AG09319 (cell line): ENCODE measurements around the gene UBA6.
"Not testable (repeated sequence)": the region's sequence is repeated elsewhere in the genome, so short reads cannot be mapped to it uniquely, and the experiment has no call there.

Experiments
- DNase-seq: peaks from one replicate; pipeline ENCODE4 v3.0.0-alpha.2; 2010; ENCODE audit warnings: low read depth; ENCODE audit errors: extremely low read depth
- TF ChIP-seq, protein P1 (sequence below): IDR thresholded peaks from 2 replicates; pipeline ENCODE4 v1.5.1; 2011; ENCODE audit warnings: low read depth, mild to moderate bottlenecking, inconsistent platforms, low read length, moderate library complexity

UBA6 gene

DNA sequence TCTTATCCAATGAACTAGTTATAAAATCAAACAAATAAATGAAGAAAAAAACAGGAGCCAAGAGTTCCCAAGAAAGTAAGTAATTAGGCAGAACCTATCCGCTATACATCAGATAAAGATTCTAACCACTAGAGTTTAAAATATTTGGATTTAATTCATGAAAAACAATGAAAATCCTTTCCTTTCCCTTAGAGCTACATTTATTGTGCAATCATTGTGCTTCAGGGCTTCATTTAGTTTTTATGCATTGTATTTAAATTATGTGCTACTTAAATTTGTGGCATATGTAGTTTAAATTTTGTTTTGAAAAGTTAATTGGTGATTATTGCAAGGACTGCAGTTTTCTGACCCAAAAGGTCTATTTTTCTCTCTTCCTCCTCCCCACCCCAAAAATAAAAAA, 35.3 kb upstream of the UBA6 start:
- DNase-seq, result no peak
- TF ChIP-seq, protein P1, sequence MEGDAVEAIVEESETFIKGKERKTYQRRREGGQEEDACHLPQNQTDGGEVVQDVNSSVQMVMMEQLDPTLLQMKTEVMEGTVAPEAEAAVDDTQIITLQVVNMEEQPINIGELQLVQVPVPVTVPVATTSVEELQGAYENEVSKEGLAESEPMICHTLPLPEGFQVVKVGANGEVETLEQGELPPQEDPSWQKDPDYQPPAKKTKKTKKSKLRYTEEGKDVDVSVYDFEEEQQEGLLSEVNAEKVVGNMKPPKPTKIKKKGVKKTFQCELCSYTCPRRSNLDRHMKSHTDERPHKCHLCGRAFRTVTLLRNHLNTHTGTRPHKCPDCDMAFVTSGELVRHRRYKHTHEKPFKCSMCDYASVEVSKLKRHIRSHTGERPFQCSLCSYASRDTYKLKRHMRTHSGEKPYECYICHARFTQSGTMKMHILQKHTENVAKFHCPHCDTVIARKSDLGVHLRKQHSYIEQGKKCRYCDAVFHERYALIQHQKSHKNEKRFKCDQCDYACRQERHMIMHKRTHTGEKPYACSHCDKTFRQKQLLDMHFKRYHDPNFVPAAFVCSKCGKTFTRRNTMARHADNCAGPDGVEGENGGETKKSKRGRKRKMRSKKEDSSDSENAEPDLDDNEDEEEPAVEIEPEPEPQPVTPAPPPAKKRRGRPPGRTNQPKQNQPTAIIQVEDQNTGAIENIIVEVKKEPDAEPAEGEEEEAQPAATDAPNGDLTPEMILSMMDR, result no peak

DNA sequence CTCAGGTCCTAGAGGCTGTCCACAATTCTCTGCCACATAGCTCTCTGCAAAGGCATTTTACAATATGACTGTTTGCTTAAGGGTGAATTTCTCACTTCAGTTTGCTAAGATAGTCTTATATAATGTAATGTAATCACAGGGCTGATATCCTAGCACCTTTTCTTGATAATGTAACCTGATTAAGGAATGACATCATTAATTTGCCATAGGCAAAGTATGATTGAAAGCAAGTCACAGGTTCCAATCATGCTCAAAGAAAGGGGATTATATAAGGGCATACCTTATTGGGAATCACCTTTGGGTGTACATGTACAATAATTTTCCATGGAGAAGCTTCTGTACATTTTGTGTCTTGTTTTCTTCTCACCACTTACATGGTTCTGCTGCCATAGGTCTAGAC, 34.4 kb upstream of the UBA6 start:
- DNase-seq, result no peak
- TF ChIP-seq, protein P1, result no peak

DNA sequence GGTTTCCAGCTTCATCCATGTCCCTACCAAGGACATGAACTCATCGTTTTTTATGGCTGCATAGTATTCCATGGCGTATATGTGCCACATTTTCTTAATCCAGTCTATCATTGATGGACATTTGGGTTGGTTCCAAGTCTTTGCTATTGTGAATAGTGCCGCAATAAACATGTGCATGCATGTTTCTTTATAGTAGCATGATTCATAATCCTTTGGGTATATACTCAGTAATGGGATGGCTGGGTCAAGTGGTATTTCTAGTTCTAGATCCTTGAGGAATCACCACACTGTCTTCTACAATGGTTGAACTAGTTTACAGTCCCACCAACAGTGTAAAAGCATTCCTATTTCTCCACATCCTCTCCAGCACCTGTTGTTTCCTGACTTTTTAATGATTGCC, 29.6 kb upstream of the UBA6 start:
- DNase-seq, result not testable (repeated sequence)

DNA sequence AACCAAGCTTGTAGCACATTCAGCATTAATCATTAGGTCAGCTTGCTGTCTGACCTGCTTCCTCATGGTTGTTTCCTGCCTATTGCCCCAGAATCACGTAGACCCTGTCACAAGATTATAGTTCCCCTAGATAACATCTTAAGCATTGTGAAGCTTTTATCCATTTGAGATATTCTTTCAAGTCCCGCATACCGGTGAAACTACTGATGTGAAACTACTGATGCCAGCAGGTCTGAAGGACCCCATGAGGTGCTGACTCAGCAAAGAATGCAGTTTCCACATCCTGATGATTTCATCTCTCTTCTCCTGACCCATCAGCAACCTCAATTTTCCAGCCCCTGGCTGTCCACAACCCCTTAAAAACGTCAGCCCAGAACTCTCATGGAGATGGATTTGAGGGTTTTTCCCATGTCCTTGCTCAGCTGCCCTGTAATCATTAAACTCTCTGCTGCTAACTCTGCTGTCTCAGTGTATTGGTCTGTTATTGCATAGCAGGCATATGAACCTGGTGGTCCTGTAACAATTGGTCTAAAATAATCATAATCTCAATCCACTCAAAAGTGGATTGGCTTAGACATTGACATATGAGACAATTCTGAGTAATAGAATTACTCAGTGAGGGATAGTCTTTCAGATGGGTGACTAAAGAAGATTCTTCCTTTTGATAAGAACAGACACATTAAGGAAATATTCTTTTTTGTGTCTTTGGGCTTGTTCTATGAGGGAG, 26.3 kb upstream of the UBA6 start:
- TF ChIP-seq, protein P1, result no peak

DNA sequence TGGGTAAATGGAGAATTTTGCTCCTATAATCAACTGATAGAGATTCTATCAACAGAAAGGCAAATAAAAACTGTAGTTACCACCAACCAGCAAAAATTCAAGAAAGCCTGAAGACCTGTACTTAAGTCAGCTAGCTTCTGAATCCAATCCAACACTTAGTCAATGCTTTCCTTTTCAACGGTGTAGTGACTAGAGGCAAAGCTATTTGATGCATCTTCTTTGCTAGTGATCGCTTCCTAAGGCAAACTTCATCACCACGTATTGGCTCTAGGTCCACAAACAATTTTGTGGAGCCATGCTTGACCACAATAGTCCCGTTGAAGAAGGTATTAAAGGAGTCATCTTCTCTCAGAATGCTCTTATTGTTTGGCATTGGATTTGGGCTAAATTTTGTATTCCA, 25.0 kb upstream of the UBA6 start:
- TF ChIP-seq, protein P1, result no peak
- DNase-seq, result no peak

More for the DNA sequence above, 26.3 kb upstream of the UBA6 start:
- no peak for DNase-seq

DNA sequence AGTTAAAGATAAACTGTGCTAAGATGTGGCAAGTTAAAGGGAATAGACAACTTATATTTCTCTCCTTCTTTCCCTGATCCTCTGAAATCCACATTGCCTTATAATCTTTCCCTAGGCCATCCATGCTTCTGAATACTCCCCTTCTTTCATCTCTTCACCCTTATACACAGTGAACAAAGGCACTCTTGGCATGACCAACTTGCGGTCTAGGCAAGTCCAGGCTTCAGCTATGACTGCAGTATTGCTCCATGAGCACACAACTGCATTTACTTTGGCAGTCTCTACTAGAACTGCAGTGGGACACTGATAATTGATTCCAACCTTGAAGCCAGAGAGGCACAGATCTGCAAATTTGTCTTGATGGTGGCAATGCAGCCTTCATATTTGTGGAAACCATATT, 24.2 kb upstream of the UBA6 start:
- no peak for DNase-seq
- TF ChIP-seq, protein P1, result no peak

DNA sequence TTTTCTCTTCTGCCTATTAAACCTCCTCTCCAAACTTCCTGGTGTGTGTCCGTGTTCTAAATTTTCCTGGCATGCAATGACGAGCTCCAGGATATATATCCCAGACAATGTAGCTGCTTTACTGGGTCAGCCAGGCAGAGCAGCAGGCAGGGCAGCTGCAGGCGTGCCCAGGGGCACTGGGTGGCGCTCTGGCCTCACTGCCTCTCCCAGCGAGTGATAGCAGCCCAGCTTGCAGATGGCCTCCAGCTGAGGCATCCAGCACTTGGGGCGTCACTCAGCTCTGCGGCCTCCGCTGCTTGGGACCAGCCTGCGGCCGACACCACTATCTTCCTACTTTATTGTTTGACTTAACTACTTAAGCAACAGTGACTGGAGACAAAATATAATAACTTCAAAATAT, 23.0 kb upstream of the UBA6 start:
- DNase-seq, result no peak
- TF ChIP-seq, protein P1, result no peak

DNA sequence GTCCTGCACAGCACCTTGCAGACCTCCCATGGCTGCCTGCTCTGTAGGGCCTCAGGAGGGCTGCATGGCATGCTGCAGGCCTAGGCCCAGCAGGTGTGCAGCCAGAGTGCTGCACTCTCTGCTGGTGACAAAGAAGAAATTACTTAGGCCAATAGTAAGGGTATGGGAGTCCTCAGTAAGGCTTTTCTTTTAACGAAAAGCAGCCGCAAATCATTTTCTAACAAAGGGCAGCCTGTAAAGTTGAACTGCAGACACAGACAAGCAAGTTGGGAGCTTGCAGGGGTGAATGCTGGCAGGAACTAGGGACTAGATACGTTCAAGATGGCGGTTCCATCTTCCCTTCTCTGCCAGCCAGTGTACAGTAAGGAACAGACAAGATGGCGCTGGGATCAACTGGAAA, 22.4 kb upstream of the UBA6 start:
- TF ChIP-seq, protein P1, result no peak
- no peak for DNase-seq
